GF-D8 (cell line): ENCODE results near the gene UBAP2.

Source experiments
- DNase-seq: peaks from one replicate; lab custom pipeline; 2025; lab: John Stamatoyannopoulos, UW

Gene UBAP2, protein sequence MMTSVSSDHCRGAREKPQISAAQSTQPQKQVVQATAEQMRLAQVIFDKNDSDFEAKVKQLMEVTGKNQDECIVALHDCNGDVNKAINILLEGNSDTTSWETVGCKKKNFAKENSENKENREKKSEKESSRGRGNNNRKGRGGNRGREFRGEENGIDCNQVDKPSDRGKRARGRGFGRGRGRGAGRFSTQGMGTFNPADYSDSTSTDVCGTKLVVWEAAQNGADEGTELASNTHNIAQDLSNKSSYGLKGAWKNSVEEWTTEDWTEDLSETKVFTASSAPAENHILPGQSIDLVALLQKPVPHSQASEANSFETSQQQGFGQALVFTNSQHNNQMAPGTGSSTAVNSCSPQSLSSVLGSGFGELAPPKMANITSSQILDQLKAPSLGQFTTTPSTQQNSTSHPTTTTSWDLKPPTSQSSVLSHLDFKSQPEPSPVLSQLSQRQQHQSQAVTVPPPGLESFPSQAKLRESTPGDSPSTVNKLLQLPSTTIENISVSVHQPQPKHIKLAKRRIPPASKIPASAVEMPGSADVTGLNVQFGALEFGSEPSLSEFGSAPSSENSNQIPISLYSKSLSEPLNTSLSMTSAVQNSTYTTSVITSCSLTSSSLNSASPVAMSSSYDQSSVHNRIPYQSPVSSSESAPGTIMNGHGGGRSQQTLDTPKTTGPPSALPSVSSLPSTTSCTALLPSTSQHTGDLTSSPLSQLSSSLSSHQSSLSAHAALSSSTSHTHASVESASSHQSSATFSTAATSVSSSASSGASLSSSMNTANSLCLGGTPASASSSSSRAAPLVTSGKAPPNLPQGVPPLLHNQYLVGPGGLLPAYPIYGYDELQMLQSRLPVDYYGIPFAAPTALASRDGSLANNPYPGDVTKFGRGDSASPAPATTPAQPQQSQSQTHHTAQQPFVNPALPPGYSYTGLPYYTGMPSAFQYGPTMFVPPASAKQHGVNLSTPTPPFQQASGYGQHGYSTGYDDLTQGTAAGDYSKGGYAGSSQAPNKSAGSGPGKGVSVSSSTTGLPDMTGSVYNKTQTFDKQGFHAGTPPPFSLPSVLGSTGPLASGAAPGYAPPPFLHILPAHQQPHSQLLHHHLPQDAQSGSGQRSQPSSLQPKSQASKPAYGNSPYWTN

DNA sequence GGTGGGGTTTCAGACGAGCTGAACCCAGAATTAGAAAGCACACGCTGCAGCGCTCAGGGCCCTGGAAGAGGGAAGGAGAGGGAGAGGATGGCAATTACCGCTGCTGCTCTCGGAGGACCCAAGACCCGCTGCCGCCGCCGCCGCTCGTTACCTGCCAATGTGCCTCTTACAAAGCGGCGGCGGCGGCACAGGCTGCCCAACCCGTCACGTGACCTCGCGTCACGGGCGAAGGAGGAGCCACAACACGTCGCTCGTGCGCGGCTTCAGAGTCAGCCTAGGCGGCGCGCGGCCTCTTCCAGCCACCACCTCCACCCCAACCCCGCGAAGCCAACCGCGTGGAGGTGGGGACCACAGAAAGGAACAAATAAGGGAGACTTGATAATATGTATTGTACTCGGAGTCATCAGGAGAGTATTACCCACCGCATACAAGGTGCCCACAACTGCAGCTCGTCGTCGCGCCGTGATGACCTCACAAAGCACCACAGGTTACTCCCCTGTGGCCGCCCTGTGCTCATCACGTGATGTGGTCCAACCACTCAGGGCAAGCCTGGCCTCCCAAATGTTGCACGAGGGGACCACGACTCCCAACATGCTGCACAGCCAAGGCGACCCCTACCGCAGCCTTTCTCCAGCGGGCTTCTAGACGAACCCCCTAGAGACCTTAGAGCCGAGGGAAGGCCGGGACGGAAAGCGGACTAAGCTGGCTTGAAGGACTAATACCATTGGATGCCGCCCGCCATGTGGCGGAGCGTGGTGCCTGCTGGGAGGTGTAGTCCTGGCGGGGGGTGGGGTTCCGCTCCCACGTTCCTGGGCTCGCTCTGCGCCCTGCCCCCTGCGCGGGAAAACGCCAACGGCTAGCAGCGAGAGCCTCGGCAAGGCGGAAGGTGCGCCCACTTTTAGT, at the start of gene UBAP2:
UBAP2 (minus strand) TSS at position 161 of the 903 bp plus-strand sequence. CDS start 31,739 bp downstream, outside the sequence.
- DNase-seq, result peak; percentile 89

DNA sequence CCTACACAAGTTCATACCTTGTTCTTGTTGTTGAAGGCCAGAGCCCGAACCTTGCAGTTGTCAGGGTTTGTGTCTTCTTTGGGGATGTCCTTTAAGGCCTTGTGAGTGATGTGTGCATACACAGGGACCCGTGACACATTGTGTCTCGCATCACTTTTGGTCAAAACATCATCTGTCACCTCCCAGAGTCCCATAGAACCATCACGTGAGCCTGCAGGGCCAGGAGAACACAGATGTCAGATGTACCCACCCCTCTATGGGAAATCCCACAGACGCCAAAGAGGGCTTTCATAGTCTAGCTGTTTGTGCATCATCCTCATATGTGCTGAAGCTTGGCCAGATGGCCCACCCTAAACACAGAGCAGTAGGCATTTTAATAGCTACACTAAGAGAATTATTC, 49.6 kb upstream of the UBAP2 start:
- DNase-seq, result no peak

DNA sequence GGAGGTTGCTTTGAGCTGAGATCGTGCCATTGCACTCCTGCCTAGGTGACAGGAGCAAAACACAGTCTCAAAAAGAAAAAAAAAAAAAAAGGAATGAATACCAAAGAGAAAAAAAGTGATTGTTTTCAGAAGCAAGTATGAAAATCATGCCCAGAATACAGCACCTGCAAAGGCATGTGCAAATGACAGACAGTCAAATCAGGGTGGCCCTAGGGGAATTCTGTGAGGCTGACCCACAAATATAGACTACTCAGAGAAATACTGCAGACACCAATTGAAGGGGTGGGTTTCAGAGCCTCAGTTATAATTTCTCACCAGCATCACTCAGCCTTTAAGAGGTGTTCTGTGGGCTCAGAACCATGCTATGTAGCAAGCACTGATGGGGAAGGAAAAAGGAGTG, 49.2 kb upstream of the UBAP2 start:
- no peak for DNase-seq

DNA sequence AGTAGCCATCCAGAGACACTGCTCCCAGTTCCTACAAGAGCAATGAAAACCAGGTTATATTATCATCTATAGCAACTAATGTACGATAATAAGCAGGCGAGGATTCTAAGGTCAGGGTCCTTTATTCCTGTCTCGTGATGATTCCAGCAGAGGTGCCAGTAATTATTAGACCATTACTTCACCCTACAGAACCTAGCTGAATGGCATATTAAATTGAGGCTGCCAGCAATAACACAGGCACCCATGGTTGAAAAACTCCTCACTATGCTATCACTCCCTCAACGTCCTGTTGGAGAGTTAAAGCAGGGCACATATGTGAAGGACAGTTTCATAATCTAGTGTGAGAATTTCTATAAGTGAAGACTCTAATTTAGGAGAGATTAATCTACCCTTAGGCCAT, 48.1 kb upstream of the UBAP2 start:
- DNase-seq, result no peak

DNA sequence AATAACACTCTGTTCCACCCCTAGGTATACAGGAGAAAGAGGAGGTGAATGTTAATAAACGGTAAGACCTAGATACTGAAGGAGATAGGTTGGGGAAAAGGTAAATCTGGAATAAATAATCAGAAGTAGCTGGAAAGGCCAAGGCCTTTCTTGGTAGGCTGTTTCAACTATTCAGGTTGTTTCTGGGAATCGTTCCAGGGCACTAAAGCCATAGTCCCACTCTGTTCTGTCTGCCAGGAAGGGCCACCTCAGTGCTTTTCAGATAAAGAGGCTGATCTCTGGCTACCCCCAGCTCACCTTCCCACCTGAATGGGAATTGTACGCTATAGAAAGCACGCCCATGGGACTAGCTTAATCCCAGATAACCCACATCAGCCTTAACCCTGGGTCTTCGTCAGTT, 44.9 kb upstream of the UBAP2 start:
- no peak for DNase-seq

DNA sequence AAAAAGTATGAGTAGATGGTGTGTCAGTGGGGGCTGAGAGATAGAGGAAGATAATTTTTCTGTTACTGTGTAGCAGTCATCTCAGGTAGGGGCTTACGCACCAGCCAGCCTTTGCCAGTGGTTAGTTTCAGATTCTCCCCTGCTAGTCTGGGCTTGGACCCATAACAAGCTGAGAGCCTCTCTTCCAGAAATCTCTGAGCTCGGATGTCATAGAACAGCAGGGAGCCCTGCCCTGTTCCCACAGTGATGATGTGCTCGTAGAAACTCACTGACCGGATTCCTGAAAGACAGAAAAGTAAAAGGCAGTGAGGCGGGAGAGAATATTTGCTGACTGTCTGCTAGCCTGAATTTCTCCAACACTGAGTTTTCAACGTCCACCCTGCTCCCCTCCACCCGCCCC, 40.6 kb upstream of the UBAP2 start:
- no peak for DNase-seq

DNA sequence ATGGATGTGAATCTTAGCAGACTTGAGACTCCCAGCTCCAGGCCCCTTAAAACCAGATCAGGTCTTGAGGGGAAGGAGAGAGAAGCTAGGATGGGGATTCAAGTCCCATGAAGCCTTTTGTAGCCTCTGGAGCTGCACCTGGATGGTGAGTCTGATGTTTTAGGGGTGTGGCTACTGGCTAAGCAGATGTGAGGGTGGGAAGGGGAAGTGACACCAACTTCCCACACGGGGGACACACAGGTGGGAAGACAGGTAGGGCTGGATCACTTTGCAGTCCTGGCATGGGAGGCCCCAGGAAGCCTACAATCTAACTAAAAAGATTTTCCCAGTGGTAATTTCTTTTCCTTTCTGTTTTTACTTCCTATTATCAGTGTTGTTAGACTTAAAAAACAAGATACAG, 38.7 kb upstream of the UBAP2 start:
- no peak for DNase-seq

DNA sequence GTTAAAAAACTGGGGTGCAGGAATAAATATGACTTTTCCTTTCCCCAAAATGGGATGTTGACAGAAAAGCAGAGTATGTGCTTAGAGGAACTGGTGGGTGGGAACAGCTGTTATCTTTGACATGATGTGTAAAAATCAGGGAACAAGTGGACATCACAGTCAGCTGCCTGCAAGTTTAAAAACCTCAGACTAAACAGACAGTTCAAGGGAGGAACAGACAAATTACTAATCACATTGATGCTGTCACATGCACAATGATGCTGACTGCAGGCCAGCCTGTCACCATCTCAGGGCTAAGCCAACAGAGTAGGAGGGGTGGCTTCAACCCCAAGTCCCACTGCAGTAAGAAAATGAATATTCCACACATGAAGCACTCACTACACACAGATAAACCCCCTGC, 38.2 kb upstream of the UBAP2 start:
- DNase-seq, result no peak

DNA sequence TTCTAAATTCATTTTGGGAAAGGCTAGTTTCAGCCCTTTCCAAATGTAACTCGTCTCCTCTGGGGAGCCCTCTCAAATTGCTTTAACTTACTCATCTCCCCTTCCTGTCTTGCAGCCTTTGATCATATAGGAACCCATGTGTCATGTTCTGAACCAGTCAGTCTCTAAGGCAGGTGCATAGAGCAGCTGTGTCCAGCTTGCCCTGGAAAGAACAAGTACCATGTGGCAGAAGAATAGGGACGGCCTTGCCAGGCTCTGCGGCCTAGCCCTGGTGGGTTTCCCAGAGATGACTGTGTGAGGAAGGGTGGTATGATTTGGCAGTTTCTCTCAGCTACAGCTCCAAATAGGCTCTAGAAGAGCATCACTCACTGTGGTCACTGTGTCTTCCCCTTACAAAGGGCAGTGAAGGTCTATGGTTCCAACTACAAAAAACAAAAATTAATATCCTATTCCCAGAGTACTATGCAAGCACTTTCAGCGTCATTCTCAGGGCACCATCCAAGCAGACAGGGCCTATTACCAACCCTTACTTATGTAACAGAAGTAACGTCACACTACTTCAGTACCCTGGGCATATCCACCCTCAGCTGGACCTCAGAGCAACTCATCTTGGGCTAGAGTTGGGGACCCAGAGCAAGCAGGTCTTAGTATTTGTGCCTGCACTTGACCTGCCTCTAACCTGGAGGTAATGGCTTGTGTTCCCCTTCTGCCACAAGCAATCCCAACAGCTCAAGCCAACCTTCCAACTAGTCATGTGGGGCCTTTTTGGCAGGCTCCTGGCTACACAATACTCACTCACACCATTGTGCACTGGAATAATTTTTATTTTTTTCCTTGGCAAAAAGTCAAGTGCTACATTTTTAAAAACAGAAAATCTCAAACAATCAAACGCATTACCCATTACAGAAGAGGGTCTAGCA, 37.2 kb upstream of the UBAP2 start:
- no peak for DNase-seq

DNA sequence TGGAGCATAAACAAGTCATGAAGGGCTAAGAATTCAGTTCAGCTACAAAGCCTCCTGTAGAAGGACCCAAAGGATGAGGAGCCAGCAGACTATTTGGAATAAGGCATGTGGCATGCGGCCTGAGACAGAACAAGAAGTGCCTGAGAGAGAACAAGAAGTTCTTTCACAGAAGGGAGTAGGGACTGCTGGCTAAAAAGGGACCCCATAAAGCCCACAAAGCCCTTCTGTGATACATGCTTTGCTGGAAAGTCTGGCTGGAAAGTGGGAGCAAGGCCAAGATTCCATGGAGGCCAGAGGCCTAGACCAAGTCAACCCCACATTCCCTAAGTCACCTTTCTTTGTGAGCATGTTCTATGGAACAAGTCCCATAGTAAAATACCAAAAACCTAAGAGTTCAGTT, 35.9 kb upstream of the UBAP2 start:
- DNase-seq, result no peak

DNA sequence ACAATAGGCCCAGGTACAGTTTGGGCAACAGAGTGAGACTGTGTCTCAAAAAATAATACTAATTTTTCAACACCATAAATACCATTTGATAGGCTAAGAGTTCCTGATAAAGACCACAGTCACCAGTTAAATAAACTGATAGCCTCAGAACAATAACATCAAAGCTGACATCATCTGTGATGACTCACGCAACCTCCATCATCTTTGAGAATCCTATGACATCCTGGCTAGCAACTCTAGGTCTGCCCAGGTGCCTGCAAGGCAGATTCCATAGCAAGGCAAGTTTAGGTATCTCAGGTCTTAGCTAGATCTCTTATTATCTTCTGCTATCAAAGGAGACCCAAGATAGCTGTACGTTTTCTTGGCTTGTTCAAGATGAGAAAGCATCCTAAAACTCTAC, 30.5 kb upstream of the UBAP2 start:
- no peak for DNase-seq

DNA sequence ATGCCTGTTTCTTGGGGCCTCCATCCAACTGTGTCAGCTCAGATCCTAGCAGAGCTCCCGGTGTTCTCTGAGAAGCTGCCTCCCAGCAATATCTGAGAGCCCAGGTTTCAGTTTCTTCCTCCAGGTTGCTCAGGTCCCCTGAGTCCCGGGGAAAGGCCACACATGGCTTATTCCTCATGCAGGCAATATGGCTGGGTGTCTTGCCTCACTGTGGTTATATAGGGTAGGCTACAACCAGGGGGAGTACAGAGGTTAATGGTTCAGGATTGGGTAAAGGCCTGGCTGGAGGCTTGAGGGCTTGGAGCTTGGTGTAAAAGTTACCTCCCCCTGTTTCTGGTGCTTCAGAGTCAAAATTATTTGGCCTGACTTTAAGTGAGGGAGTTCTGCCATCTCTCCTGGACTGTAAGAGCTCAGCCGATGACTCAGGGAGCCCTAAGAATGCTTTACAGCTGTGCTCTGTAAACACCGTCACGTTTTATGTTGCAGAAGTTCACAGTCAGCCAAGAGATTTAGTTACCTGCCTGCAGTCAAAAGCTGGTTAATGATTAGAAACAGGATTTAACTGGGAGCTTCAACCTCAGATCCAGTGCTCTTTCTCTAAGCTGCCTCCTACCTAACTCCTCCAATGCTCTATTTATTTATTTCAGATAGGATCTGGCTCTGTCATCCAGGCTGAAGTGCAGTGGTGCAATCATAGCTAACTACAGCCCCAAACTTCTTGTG, 24.3 kb upstream of the UBAP2 start:
- no peak for DNase-seq

DNA sequence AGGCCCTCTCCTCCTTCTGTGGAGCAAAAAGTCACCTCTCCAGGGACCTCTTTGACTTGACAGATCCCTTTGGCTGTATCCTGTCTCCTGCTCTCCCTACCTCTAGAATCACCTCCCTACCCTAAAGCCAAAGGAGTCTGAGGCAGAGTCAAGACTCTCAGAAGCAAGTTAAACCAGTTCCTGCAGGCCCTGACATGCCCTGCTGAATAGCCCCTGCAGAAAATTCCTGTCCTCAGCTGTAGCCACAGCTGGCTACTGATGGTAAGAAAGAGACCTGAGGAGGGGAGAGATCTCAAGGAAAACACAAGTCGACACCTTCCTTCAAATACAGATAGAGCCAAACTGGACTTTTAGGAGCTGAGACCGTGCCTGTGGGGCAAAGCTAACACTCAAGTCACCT, 23.7 kb upstream of the UBAP2 start:
- DNase-seq, result no peak

DNA sequence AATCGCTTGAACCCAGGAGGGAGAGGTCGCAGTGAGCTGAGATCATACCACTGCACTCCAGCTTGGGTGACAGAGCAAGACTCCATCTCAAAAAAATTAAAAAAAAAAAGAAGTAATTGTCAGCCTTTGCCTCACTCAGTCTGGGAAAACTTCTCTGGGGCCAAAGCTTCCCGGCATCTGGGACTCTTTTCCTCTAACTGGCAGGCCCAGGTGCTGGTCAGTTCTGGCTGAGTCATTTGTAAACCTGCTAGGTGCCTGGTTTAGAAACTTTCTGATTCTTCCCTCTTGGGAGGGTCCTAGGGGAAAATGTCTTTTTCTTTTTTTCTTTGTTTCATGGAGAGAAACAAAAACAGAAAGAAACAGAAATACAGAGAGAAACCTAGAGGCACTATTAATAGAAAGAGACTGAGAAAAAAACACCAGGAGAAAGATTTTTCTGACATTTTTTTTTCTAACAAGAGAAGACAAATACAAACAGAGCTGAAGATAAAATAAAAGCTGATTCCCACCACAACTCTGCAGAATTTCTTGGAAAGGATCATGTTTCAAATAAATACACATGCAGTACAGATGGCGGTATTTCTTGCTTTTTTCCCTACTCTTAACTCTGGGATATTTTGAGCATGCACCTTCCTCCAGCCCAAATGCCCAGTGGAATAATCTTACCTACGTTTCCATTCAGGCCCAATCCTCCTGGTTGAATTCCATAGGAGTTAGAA, 22.1 kb upstream of the UBAP2 start:
- no peak for DNase-seq

DNA sequence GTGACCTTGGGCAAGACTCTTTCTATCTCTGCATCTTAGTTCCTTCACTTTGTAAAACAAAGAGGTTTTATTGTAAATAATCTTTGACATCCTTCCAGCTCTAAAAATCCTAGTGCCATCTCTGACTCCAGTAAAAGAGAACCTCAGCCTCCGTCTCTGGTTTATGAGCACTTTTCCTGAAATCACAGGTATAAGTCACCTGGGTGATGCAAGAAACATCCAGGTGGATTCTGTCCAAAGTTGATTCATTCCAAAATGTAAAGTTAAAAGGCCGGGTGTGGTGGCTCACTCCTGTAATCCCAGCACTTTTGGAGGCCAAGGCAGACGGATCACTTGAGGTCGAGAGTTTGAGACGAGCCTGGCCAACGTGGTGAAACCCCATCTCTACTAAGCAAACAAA, 21.1 kb upstream of the UBAP2 start:
- DNase-seq, result no peak

DNA sequence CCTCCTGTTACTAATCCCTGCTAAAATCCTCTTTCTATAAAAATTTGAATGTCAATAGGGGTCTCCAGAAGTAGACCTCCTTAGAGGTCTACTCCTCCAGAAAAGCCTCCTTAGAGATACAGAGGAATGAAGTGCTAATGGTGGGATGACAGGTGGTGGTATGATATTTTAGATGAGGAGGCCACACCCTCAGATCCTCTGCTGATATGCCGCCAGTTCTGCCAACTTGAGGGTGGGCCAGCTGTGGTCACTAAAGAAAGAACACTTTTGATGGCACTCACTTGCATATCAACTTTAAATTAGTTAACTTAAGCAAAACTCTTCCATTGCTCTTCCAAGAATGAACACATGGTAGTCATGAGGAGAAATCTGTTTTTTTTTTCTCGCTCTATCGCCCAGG, 16.9 kb upstream of the UBAP2 start:
- DNase-seq, result no peak

DNA sequence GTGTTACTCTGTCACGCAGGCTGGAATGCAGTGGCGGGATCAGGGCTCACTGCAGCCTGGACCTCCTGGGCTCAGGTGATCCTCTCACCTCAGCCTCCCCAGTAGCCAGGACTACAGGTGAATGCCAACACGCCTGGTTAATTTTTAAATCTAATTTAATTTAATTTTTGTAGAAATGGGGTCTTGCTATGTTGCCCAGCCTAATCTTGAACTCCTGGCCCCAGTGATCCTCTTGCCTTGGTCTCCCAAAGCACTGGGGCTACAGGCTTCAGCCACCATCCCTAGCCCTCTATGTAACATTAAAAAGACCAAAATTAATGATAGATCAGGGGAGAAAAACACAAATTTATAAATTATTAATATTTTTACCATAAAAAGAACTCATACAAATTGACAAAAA, 11.3 kb upstream of the UBAP2 start:
- DNase-seq, result no peak

DNA sequence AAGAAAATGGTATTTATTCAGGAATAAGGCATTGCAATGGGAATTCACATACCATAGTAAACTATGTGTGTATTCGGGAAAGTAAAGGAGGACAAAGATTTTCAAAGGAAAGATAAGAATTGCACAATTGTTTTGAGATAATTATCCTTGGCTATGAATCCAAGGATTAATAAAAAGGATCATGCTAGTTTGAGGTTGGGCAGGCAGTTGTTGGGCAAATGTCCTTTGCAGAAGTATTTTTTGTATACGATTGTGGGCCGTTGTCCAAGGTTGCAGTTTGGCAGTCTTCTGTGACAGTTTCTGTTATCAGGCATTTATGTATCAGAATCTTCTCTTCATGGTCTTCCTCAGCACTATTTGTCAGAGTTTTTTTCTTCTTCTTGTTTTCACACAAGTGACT, 10.6 kb upstream of the UBAP2 start:
- DNase-seq, result no peak

DNA sequence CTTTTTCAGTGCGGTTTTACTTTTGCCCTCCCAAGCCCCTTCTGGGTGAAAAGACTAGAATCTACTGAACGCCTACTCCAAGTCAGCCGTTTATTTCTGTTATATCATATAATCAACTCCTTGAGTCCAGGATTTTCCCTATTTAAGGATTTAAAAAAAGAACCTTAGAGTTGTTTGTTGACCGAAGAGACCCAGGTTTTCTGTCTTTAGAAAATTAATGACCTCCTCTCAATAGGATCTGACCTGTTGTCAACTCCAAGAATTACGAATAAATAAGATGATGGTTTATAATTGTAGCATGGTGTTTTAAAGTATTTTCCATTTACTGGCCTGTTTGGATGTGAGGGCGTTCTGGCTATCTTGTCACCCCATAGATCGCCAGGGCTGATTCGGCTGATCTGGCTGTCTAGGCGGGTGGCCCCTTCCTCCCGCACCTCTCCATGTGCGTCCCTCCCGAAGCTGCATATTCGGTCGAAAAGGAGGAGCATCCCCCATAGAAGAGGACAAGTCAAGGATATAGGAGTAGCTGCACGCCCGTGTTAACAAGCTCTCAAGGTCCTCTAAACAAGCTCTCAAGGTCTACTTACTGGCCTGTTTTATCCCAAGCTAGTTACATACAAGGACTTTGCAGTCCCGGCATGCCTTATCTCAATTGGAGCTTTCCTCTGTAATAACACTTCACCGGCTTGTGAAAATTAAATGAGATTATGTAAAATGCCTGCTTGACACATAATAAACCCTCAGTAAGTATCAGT, 1.1 kb upstream of the UBAP2 start:
- no peak for DNase-seq
